ENCODE measurements around the gene IL1RAPL1. TPM values are rescaled to one million over a fixed set of nuclear protein-coding genes. Genes with fewer than 3 reads are reported as not detected.

IL1RAPL1 gene
- total RNA-seq, 4 donors from 2014 or later, result 0.24 to 6.2 TPM; not detected in 2

- Histone ChIP-seq H3K36me3 (no peaks in the 10 kb centered on the region), H3K9me3 (no peaks in the 10 kb centered on the region), H3K4me1 (no peaks in the 10 kb centered on the region), H3K4me3 (no peak overlapping the region), H3K27ac (no peak overlapping the region), H3K27me3 (no peaks in the 10 kb centered on the region)
- intact Hi-C loops (cut with DNase I; ENCODE audit: low total_unique reads), result no loop called here
- no peak for DNase-seq
- TF ChIP-seq CTCF (IDR thresholded peaks at IDR 0.05), result no peak
- TF ChIP-seq POLR2A (IDR thresholded peaks at IDR 0.05), result no peak
Measured at GRCh38 chrX:29478336-29479069, 891.3 kb downstream of the IL1RAPL1 start.

- Histone ChIP-seq H3K27ac (no peak overlapping the region), H3K27me3 (no peaks in the 10 kb centered on the region), H3K9me3 (no peaks in the 10 kb centered on the region), H3K4me1 (no peaks in the 10 kb centered on the region), H3K36me3 (no peaks in the 10 kb centered on the region), H3K4me3 (no peak overlapping the region)
- no peak for DNase-seq
- no peak for TF ChIP-seq POLR2A (IDR thresholded peaks at IDR 0.05)
- no peak for TF ChIP-seq CTCF (IDR thresholded peaks at IDR 0.05)
- intact Hi-C loops (cut with DNase I; ENCODE audit: low total_unique reads), result no loop called here
Measured at GRCh38 chrX:29487214-29487613, 900.0 kb downstream of the IL1RAPL1 start.

GRCh38 chrX:29487714-29488113, 900.5 kb downstream of the IL1RAPL1 start:
- TF ChIP-seq POLR2A (IDR thresholded peaks at IDR 0.05), result no peak
- no peak for TF ChIP-seq CTCF (IDR thresholded peaks at IDR 0.05)
- Histone ChIP-seq H3K36me3 (no peaks in the 10 kb centered on the region), H3K27ac (no peak overlapping the region), H3K9me3 (no peaks in the 10 kb centered on the region), H3K4me1 (no peaks in the 10 kb centered on the region), H3K27me3 (no peaks in the 10 kb centered on the region), H3K4me3 (no peak overlapping the region)
- intact Hi-C loops (cut with DNase I; ENCODE audit: low total_unique reads), result no loop called here
- DNase-seq, result no peak

- no peak overlapping the region for H3K27ac ChIP-seq
- DNase-seq, result no peak
- H3K4me3 ChIP-seq, result no peak overlapping the region
- no peaks in the 10 kb centered on the region for H3K9me3 ChIP-seq
- intact Hi-C loops (cut with DNase I; ENCODE audit: low total_unique reads), result no loop called here
- H3K36me3 ChIP-seq, result no peaks in the 10 kb centered on the region
- H3K4me1 ChIP-seq, result no peaks in the 10 kb centered on the region
- no peaks in the 10 kb centered on the region for H3K27me3 ChIP-seq
- TF ChIP-seq CTCF (IDR thresholded peaks at IDR 0.05), result no peak
- TF ChIP-seq POLR2A (IDR thresholded peaks at IDR 0.05), result no peak
Measured at GRCh38 chrX:29488919-29489318, 901.7 kb downstream of the IL1RAPL1 start.

GRCh38 chrX:29490606-29491005, 903.4 kb downstream of the IL1RAPL1 start:
- intact Hi-C loops (cut with DNase I; ENCODE audit: low total_unique reads), result no loop called here
- H3K4me3 ChIP-seq, result no peak overlapping the region
- no peaks in the 10 kb centered on the region for H3K27me3 ChIP-seq
- no peak overlapping the region for H3K27ac ChIP-seq
- no peak for DNase-seq
- TF ChIP-seq POLR2A (IDR thresholded peaks at IDR 0.05) (no peak), CTCF (IDR thresholded peaks at IDR 0.05) (no peak)
- no peaks in the 10 kb centered on the region for H3K36me3 ChIP-seq
- no peaks in the 10 kb centered on the region for H3K4me1 ChIP-seq
- no peaks in the 10 kb centered on the region for H3K9me3 ChIP-seq
